GM12872 (cell line): Measurements from ENCODE around the gene HS6ST2.
A peak's percentile ranks its signal among the peaks of the same experiment; 100 is the strongest.

Experiments used
- CTCF ChIP-seq: IDR thresholded peaks from 3 replicates; pipeline ENCODE4 v1.5.1; 2011; ENCODE audit warnings: low read depth, mild to moderate bottlenecking, low read length, moderate library complexity; ENCODE audit not compliant: insufficient read depth

HS6ST2 gene

DNA sequence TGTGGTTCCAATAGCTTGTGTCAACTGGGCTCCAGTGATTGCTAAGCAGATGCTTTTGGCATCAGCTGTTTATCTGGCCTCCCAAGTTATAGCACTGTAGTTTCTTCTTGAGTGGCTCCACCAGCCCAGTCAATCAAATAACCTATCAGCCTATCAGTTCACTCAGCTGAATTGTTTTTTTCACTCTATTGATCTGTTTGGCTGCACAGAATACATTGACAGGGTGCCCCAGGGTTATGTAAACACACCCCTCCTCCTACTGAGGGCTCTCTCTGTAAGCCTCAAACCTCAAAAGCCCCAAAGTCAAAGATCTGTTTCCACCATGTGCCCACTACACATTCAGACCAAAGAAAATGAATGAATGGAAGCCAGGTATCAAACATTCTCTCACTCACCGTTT, 214.0 kb downstream of the HS6ST2 start:
- TF ChIP-seq CTCF: no peak

DNA sequence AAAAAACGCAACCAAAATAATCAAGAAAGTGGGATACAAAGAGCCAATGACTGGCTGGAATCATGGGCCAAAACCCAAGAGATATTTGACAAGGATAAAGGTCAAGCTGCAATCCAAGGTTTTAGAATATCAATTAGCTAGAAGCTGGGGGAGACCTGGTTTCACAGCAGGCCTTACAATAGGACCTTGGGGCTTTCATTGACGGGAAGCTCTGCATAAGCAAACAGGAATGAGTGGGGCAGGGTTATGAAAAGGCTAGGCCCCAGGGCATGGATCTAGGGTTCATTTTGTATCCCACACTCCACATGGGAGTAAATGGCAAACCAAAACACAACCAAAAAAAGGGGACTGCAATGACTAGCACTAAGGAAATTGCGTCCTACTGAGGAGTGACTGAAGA, 215.3 kb downstream of the HS6ST2 start:
- no peak for TF ChIP-seq CTCF

DNA sequence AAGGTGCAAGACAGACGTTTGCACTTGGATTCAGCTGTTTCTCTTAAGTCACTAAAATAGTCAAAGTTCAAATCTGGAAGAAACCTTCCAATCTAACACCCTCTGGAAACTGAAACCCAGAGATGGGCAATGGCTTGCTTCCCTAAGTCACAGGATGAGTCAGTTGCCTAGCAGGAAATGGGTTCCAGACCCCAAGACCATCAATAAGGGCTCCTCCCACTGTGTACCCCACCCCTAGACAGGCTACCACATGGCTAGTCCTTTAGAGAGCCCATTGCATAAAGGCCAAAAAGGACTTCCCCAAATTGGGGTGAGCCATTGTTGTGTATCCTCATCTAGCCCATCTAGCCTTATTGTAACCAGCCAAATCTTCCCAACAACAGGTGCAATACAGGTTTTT, 216.2 kb downstream of the HS6ST2 start:
- TF ChIP-seq CTCF: no peak

DNA sequence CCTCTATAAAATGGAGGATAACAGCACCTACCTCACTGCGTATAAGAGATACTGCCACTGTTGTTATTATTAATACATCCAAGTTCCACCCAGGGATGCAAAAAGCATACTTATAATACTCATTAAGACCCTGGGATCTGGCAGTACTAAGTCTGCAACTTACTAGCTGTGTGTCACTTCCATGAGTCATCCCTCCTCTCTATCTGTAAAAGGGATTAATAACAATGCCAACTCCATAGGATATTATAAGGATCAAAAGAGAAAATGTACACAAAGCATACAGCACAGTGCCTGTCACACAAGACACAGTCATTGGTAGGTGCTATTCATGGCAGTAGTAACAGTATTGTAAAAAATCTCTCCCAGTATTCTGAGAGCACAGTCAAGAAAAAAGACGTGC, 216.7 kb downstream of the HS6ST2 start:
- no peak for TF ChIP-seq CTCF

DNA sequence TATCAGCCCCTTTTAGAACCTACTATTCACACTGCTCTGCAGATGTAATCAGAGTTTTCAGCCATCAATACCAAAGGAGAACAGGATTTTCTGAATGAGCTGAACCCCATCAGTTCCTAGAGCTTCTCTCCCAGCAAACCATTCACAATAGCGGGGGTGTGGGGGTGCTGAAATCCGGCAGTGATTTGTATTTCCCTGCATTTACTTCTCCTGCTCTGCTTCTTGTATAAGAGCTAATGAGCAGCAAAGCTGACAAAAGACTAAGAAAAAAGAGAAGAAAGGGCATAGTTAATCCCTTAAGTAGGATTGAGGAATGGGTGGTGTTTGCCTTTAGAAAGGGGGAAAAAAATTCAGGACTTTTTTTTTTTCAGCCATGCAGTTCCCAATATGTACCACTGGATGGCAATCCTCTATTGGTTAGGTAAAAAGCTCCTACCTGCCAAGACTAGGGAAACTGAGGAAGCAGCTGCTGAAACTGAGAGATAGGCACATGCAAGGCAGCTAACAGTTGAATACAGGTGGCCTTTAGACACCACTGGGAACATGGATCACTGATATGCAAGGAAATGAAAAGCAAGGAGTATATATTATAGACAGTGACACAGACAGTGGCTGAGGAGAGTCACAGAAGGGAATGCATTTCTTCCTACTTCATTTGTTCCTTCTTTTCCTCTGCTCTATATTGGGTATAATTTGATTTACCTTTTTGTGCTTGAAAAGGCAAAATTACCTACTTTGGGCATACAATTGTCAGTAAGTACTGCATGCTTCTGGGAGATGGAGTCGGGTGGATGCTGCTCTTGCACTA, 217.9 kb downstream of the HS6ST2 start:
- peak; percentile 61 for TF ChIP-seq CTCF

DNA sequence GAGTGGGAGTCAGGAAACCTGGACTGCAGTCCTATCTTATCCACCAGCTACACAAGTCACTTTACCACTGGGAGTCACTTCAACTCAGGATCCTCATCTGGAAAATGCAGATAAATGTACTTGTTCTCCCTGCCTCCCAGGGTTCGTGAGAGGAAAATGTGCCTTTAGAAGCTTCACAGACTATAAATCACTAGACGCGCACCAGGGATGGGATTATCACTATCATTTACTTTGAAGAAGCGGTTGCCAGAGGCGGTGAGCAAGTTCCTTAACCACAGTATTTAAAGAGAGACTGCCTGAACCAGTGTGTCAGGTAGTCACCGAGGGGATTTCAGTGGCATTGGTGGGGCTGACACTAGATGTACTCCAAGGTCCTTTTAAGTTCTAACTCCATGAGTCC, 219.5 kb downstream of the HS6ST2 start:
- no peak for TF ChIP-seq CTCF

GRCh38 chrX:132737743-132738142, 220.7 kb downstream of the HS6ST2 start:
- no peak for TF ChIP-seq CTCF
